Gastroesophageal sphincter (tissue), 2 donors: ENCODE data around the gene RRN3.

Experiments
- EP300 ChIP-seq: sonication (generic); formaldehyde crosslinking; IDR thresholded peaks from one replicate; pipeline ENCODE4 v1.6.1; 2017; ENCODE audit warnings: antibody characterized with exemption, mild to moderate bottlenecking
- POLR2AphosphoS5 ChIP-seq: sonication (generic); formaldehyde crosslinking; IDR thresholded peaks from one replicate; pipeline ENCODE4 v1.6.1; 2017; ENCODE audit warnings: antibody characterized with exemption

DNA sequence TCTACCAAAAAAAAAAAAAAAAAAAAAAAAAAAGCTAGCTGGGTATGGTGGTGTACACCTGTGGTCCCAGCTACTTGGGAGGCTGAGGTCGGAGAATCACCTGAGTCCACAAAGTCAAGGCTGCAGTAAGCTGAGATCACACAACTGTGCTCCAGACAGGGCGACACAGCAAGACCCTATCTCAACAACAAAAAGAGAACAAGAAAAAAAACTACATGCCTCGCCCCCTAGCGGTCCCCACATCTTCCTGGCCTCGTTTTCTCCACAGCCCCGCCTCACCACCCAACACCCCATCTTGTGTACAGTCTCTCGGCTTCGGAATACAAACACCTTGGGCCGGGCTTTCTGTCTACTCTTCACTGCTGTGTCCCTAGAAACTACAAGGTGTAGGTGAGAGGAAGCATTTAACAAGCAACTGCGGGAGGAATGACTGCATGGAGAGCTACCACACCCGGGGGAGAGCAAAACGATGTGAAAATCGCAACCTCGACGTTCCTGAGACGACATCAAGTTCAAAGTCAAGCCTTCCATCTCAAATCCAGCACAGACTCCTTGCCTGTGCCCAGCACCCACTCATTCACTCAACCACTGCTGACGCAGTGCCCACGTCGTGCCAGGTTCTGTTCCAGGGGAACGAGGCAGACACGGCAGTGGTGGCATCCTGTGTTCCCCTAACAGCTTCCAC lies 47.2 kb downstream of the RRN3 start:
- TF ChIP-seq POLR2AphosphoS5 (no peak), EP300 (no peak)
